GM10847 (cell line): ENCODE measurements around the gene MYMK.

Source experiments
- POLR2A ChIP-seq: IDR thresholded peaks from 2 replicates; pipeline ENCODE4 v1.6.1; 2011; ENCODE audit not compliant: insufficient read length; ENCODE audit errors: extremely low read depth

MYMK gene

GRCh38 chr9:133529457-133529856 lies 4.7 kb upstream of the MYMK start:
- no peak for TF ChIP-seq POLR2A

GRCh38 chr9:133528876-133529241 lies 4.1 kb upstream of the MYMK start:
- TF ChIP-seq POLR2A = no peak

- no peak for TF ChIP-seq POLR2A
Observed at GRCh38 chr9:133528001-133528875, 3.5 kb upstream of the MYMK start.

- TF ChIP-seq POLR2A = no peak
Observed at GRCh38 chr9:133527444-133527920, 2.7 kb upstream of the MYMK start.

- TF ChIP-seq POLR2A = no peak
Observed at GRCh38 chr9:133526721-133527321, 2.1 kb upstream of the MYMK start.

GRCh38 chr9:133525677-133526076 lies 918 bp upstream of the MYMK start:
- TF ChIP-seq POLR2A = no peak

GRCh38 chr9:133524146-133524545 lies 613 bp downstream of the MYMK start:
- TF ChIP-seq POLR2A = no peak

- no peak for TF ChIP-seq POLR2A
Observed at GRCh38 chr9:133523106-133523505, 1.7 kb downstream of the MYMK start.

GRCh38 chr9:133522073-133522910 lies 2.5 kb downstream of the MYMK start:
- TF ChIP-seq POLR2A = no peak

GRCh38 chr9:133521122-133522072 lies 3.4 kb downstream of the MYMK start:
- TF ChIP-seq POLR2A = no peak

GRCh38 chr9:133520121-133520835 lies 4.5 kb downstream of the MYMK start:
- TF ChIP-seq POLR2A = no peak

- no peak for TF ChIP-seq POLR2A
Observed at GRCh38 chr9:133519693-133520092, 5.1 kb downstream of the MYMK start.

GRCh38 chr9:133518706-133519449 lies 5.9 kb downstream of the MYMK start:
- no peak for TF ChIP-seq POLR2A

- TF ChIP-seq POLR2A = no peak
Observed at GRCh38 chr9:133518200-133518599, 6.6 kb downstream of the MYMK start.

- TF ChIP-seq POLR2A = no peak
Observed at GRCh38 chr9:133517711-133518110, 7.0 kb downstream of the MYMK start.
